ENCODE measurements around the gene CCDC91. TPM values are rescaled to one million over a fixed set of nuclear protein-coding genes. Genes with fewer than 3 reads are reported as not detected.

CCDC91 gene
- total and polyA plus RNA-seq, 8 donors: 15.0 to 27.0 (median 19.1) TPM

DNA sequence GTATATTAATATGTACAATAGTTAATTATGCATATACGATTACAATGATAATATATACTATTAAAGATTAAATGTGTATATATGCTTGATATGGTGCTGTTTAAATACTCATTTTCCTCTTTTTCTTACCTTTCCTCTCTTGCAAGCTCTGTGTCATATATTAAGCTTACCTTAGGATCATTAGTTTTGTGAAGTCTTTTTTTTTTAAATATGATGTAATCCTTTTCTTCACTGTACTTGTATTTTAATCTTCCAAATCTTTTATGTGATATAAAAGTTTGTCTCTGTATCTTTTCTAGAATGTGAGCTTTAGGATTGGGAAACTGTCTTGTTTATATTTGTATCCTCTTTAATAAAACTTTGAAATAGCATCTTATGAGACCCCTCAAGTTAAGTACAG lies 88.7 kb downstream of the CCDC91 start:
- DNase-seq (no peak), FAIRE-seq (peak; percentile 9), ATAC-seq (no peak)
- H3K27ac ChIP-seq: no peak overlapping the region
- intact Hi-C loops (cut with DNase I): no loop called here
- H3K36me3 ChIP-seq: no peaks in the 10 kb centered on the region
- no peak overlapping the region for H3K4me3 ChIP-seq
- TF ChIP-seq, protein P1, sequence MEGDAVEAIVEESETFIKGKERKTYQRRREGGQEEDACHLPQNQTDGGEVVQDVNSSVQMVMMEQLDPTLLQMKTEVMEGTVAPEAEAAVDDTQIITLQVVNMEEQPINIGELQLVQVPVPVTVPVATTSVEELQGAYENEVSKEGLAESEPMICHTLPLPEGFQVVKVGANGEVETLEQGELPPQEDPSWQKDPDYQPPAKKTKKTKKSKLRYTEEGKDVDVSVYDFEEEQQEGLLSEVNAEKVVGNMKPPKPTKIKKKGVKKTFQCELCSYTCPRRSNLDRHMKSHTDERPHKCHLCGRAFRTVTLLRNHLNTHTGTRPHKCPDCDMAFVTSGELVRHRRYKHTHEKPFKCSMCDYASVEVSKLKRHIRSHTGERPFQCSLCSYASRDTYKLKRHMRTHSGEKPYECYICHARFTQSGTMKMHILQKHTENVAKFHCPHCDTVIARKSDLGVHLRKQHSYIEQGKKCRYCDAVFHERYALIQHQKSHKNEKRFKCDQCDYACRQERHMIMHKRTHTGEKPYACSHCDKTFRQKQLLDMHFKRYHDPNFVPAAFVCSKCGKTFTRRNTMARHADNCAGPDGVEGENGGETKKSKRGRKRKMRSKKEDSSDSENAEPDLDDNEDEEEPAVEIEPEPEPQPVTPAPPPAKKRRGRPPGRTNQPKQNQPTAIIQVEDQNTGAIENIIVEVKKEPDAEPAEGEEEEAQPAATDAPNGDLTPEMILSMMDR (IDR thresholded peaks at IDR 0.05): no peak
- no peaks in the 10 kb centered on the region for H3K9me3 ChIP-seq
- no peaks in the 10 kb centered on the region for H3K27me3 ChIP-seq
- WGBS, 2 donors: 96 to 98% methylated on average over 1 of the region's 1 CpG
- H3K4me1 ChIP-seq: peaks cover 0 to 5% (median 0%) of the 10 kb centered on the region in 3 donors

DNA sequence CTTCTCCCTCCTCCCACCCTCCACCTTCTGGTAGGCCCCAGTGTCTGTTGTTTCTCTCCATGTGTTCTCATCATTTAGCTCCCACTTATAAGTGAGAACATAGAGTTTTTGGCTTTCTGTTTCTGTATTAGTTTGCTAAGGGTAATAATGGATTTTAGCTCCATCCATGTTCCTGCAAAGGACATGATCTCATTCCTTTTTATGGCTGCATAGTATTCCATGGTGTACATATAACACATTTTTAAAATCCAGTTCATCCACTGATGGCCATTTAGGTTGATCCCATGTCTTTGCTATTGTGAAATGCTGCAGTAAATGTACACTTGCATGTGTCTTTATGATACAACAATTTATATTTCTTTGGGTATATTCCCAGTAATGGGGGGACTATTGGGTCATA lies 96.1 kb downstream of the CCDC91 start:
- Histone ChIP-seq H3K4me1 (no peaks in the 10 kb centered on the region), H3K27me3 (no peaks in the 10 kb centered on the region), H3K9me3 (no peaks in the 10 kb centered on the region), H3K4me3 (no peak overlapping the region), H3K36me3 (no peaks in the 10 kb centered on the region), H3K27ac (no peak overlapping the region)
- DNase-seq (no peak), ATAC-seq (no peak), FAIRE-seq (no peak)
- intact Hi-C loops (cut with DNase I): no loop called here
- TF ChIP-seq, protein P1 (IDR thresholded peaks at IDR 0.05): no peak

DNA sequence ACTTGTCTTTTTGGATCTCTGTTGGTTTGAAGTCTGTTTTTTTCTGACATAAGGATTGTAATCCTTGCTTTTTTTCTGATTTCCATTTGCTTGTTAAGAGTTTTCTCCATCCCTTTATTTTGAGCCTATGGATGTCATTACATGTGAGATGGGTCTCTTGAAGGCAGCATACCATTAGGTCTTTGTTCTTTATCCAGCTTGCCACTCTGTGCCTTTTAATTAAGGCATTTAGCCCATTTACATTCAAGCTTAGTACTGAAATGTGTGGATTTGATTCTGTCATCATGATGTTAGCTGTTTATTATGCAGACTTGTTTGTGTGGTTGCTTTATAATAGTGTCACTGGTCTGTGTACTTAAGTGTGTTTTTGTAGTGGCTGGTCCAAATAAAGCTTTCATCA lies 100.0 kb downstream of the CCDC91 start:
- ATAC-seq (no peak), FAIRE-seq (no peak)
- intact Hi-C loops (cut with DNase I): no loop called here

DNA sequence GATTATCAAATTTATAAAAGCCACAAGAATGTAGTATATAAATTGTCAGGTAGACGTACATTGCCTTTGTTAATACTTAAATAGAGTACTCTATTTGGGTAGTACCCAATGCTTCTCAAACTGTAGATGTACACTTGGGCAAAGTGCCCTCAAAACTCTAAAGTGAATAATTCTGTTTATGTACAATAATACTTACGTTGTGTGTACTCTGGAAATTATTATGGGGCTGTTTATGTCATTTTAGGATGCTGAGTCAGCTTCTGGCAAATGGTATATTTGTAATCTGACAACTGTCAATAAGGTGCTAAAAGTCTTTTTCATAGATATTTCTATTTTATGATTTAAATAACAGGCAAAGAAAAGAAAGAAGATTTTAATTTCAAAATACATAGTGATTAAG lies 102.4 kb downstream of the CCDC91 start:
- Histone ChIP-seq H3K27me3 (no peaks in the 10 kb centered on the region), H3K9me3 (no peaks in the 10 kb centered on the region), H3K36me3 (no peaks in the 10 kb centered on the region), H3K4me3 (no peak overlapping the region), H3K4me1 (peaks cover 0 to 4% (median 0%) of the 10 kb centered on the region in 3 donors), H3K27ac (no peak overlapping the region)
- TF ChIP-seq, protein P1 (IDR thresholded peaks at IDR 0.05): no peak
- intact Hi-C loops (cut with DNase I): no loop called here
- DNase-seq (no peak), FAIRE-seq (no peak), ATAC-seq (no peak)
- WGBS, 2 donors: 83 to 88% methylated on average over 2 of the region's 2 CpGs

More for the DNA sequence above, 100.0 kb downstream of the CCDC91 start:
- no peaks in the 10 kb centered on the region for H3K9me3 ChIP-seq
- H3K4me3 ChIP-seq: no peak overlapping the region
- TF ChIP-seq, protein P1 (IDR thresholded peaks at IDR 0.05): no peak
- no peaks in the 10 kb centered on the region for H3K27me3 ChIP-seq
- no peaks in the 10 kb centered on the region for H3K4me1 ChIP-seq
- H3K36me3 ChIP-seq: no peaks in the 10 kb centered on the region
- no peak overlapping the region for H3K27ac ChIP-seq
- no peak for DNase-seq

DNA sequence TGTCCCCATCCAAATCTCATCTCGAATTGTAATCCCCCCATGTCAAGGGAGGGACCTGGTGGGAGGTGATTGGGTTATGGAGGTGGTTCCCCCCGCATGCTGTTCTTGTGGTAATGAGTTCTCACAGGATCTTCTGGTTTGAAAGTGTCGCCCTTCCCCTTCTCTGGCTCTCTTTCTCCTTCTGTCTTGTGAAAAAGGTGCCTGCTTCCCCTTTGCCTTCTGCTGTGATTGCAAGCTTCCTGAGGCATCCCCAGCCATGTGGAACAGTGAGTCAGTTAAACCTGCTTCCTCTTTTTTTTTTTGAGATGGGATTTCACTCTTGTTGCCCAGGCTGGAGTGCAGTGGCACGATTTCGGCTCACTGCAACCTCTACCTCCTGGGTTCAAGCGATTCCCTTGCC lies 104.0 kb downstream of the CCDC91 start:
- no peaks in the 10 kb centered on the region for H3K27me3 ChIP-seq
- H3K9me3 ChIP-seq: no peaks in the 10 kb centered on the region
- intact Hi-C loops (cut with DNase I): no loop called here
- no peak overlapping the region for H3K27ac ChIP-seq
- TF ChIP-seq, protein P1 (IDR thresholded peaks at IDR 0.05): no peak
- H3K4me1 ChIP-seq: peaks cover 0 to 4% (median 0%) of the 10 kb centered on the region in 3 donors
- no peak overlapping the region for H3K4me3 ChIP-seq
- FAIRE-seq (no peak), ATAC-seq (no peak), DNase-seq (no peak)
- WGBS, 2 donors: 87 to 89% methylated on average over 6 of the region's 6 CpGs
- H3K36me3 ChIP-seq: no peaks in the 10 kb centered on the region

Data from pancreas (tissue), 10 donors.